CD14-positive monocyte (primary cell): Measurements from ENCODE around the gene MCF2L2. TPM values are rescaled to one million over a fixed set of nuclear protein-coding genes. Genes with fewer than 3 reads are reported as not detected.

Experiments used
- DNase-seq, 3 donors: peaks; one replicate each; pipeline ENCODE4 v3.0.0-alpha.2; 2011 to 2022
- H2AFZ ChIP-seq: 2 replicates; pipeline ENCODE4 v1.6.0; 2012; ENCODE audit warnings: mild to moderate bottlenecking, low read depth, low read length, inconsistent platforms; ENCODE audit not compliant: insufficient read depth, poor library complexity, severe bottlenecking
- H3K27ac ChIP-seq, 2 donors: 1 replicate in 1 of 2; 2 replicates in 1 of 2; pipeline ENCODE4 v1.5.1; 2012 to 2013; ENCODE audit warnings: low read length in 2 of 2, control low read depth in 1 of 2, inconsistent platforms in 1 of 2, low read depth in 1 of 2, mild to moderate bottlenecking in 1 of 2
- H3K27me3 ChIP-seq, 2 donors: one replicate each; pipeline versions ENCODE4 v1.6.0 to v1.6.1; 2011 to 2013; ENCODE audit warnings: low read length in 2 of 2; ENCODE audit not compliant: control insufficient read depth in 2 of 2, insufficient read depth in 2 of 2
- H3K36me3 ChIP-seq, 2 donors: replicated peaks in 1 of 2; 1 replicate in 1 of 2; 2 replicates in 1 of 2; pipeline versions ENCODE4 v1.5.1 to v1.6.1; 2012 to 2013; ENCODE audit warnings: low read length in 2 of 2, control low read depth in 1 of 2, inconsistent platforms in 1 of 2, mild to moderate bottlenecking in 1 of 2; ENCODE audit not compliant: insufficient read depth in 2 of 2, control insufficient read depth in 1 of 2
- H3K4me1 ChIP-seq, 2 donors: 1 replicate in 1 of 2; 2 replicates in 1 of 2; pipeline versions ENCODE4 v1.5.1 to v1.6.1; 2012 to 2013; ENCODE audit warnings: low read length in 2 of 2, control low read depth in 1 of 2, inconsistent platforms in 1 of 2, mild to moderate bottlenecking in 1 of 2, moderate library complexity in 1 of 2; ENCODE audit not compliant: insufficient read depth in 2 of 2, control insufficient read depth in 1 of 2
- H3K4me2 ChIP-seq: replicated peaks from 2 replicates; pipeline ENCODE3; 2012; ENCODE audit warnings: low read length, moderate library complexity, mild to moderate bottlenecking; ENCODE audit not compliant: poor library complexity, severe bottlenecking; ENCODE audit errors: extremely low read depth
- H3K4me3 ChIP-seq, 3 experiments: fragments of 200-600 bp in 1 of 3; sonication (generic) in 1 of 3; replicated peaks in 1 of 3; 1 replicate in 2 of 3; 2 replicates in 1 of 3; pipeline ENCODE4 v1.5.1; 2011 to 2013; ENCODE audit warnings: low read length in 3 of 3, mild to moderate bottlenecking in 3 of 3, control low read depth in 2 of 3, low read depth in 2 of 3, inconsistent platforms in 1 of 3, moderate library complexity in 1 of 3
- H3K79me2 ChIP-seq: 2 replicates; pipeline ENCODE4 v1.6.0; 2012; ENCODE audit warnings: mild to moderate bottlenecking, control low read depth, inconsistent platforms, low read length, moderate library complexity; ENCODE audit not compliant: insufficient read depth
- H3K9ac ChIP-seq: 2 replicates; pipeline ENCODE4 v1.6.0; 2017; ENCODE audit warnings: low read length, mild to moderate bottlenecking; ENCODE audit not compliant: insufficient read depth, poor library complexity, severe bottlenecking
- H3K9me3 ChIP-seq, 2 donors: replicated peaks in 1 of 2; 1 replicate in 1 of 2; 2 replicates in 1 of 2; pipeline versions ENCODE4 v1.5.1 to v1.6.1; 2012 to 2013; ENCODE audit warnings: low read length in 2 of 2, control low read depth in 1 of 2; ENCODE audit not compliant: control insufficient read depth in 1 of 2, insufficient read depth in 1 of 2
- H4K20me1 ChIP-seq: 2 replicates; pipeline ENCODE4 v1.6.0; 2012; ENCODE audit warnings: mild to moderate bottlenecking, low read length, control low read depth, moderate library complexity; ENCODE audit not compliant: insufficient read depth
- H3K27ac Mint-ChIP-seq, 7 donors: one replicate each; pipeline ENCODE4 v1.8.0; 2020; ENCODE audit warnings: mild to moderate bottlenecking in 7 of 7, mixed read lengths in 7 of 7, moderate library complexity in 6 of 7, inconsistent platforms in 2 of 7
- H3K27me3 Mint-ChIP-seq, 3 donors: one replicate each; pipeline ENCODE4 v1.8.0; 2021 to 2022; ENCODE audit warnings: low read depth in 3 of 3, mild to moderate bottlenecking in 3 of 3, mixed read lengths in 3 of 3, moderate library complexity in 3 of 3, inconsistent platforms in 1 of 3
- H3K36me3 Mint-ChIP-seq, 2 donors: one replicate each; pipeline ENCODE4 v1.8.0; 2020; ENCODE audit warnings: mixed read lengths in 2 of 2, inconsistent platforms in 1 of 2, mild to moderate bottlenecking in 1 of 2
- H3K4me1 Mint-ChIP-seq: one replicate; pipeline ENCODE4 v1.8.0; 2020; ENCODE audit warnings: mild to moderate bottlenecking, mixed read lengths
- H3K4me3 Mint-ChIP-seq, 2 donors: one replicate each; pipeline ENCODE4 v1.8.0; 2020; ENCODE audit warnings: mild to moderate bottlenecking in 2 of 2, mixed read lengths in 2 of 2, moderate library complexity in 1 of 2
- H3K9me3 Mint-ChIP-seq, 7 donors: one replicate each; pipeline ENCODE4 v1.8.0; 2020 to 2022; ENCODE audit warnings: mixed read lengths in 7 of 7, mild to moderate bottlenecking in 6 of 7, moderate library complexity in 6 of 7, inconsistent platforms in 2 of 7
- WGBS: methylation state at CpG from one replicate; pipeline ENCODE4 v1.1.5; 2013; ENCODE audit warnings: missing lambda C conversion rate; ENCODE audit not compliant: insufficient coverage; 5-methylcytosine and 5-hydroxymethylcytosine counted together
- intact Hi-C, 2 donors: fragments of 100-400 bp; cut with micrococcal nuclease; formaldehyde crosslinking; loops; one replicate each; pipeline versions ENCODE4 v1.15.0 to v1.15.1; 2023
- polyA plus RNA-seq, 3 donors: library from polyadenylated mRNA; depleted of rRNA in 1 of 3; unstranded in 2 of 3; stranded (reverse) in 1 of 3; fragments of 300-500 nt in 2 of 3; fragments of >200 nt in 1 of 3; fragmentation: Illumina TruSeq in 2 of 3; gene quantifications; 1 replicate in 2 of 3; 2 replicates in 1 of 3; pipeline ENCODE4 v1.2.3, GENCODE V29; 2012 to 2021
- TF ChIP-seq, protein P1 (sequence below): fragments of 200-600 bp; IDR thresholded peaks from one replicate; pipeline ENCODE4 v1.8.0; 2022; ENCODE audit warnings: antibody characterized with exemption, mild to moderate bottlenecking

Gene MCF2L2
- polyA plus RNA-seq, 3 donors, result 0.01 to 0.13 TPM; not detected in 1

DNA sequence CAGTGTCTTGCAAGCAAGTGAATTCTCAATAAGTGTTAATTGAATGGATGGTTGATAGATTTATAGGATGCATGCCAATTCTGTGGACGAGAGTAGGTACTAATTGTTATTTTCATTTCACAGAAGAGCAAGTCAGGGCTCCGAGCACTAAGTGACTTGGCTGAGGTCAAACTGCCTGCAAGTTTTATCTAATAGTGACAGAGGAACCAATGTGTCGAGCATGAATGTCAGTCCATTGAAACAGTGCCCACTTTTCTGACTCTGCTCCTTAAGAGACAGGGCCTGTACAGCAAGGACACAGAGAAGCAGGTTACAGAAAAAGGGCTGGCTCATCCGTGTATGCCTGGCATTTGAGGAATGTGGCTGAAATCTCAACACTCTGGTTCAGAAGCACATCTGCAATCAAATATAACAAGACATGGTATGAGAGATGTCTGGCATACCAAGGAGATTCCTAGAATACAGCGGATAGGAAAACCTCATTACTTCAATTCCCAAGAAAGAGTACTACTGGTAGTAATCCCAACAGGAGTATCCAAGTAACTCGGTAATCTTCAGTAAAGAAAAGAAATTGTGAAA is 181.3 kb downstream of the MCF2L2 start:
- TF ChIP-seq, protein P1, sequence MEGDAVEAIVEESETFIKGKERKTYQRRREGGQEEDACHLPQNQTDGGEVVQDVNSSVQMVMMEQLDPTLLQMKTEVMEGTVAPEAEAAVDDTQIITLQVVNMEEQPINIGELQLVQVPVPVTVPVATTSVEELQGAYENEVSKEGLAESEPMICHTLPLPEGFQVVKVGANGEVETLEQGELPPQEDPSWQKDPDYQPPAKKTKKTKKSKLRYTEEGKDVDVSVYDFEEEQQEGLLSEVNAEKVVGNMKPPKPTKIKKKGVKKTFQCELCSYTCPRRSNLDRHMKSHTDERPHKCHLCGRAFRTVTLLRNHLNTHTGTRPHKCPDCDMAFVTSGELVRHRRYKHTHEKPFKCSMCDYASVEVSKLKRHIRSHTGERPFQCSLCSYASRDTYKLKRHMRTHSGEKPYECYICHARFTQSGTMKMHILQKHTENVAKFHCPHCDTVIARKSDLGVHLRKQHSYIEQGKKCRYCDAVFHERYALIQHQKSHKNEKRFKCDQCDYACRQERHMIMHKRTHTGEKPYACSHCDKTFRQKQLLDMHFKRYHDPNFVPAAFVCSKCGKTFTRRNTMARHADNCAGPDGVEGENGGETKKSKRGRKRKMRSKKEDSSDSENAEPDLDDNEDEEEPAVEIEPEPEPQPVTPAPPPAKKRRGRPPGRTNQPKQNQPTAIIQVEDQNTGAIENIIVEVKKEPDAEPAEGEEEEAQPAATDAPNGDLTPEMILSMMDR, result no peak
- Histone ChIP-seq H4K20me1 (no peaks in the 10 kb centered on the region), H3K36me3 (no peaks in the 10 kb centered on the region), H3K4me1 (peaks cover 32 to 37% of the 10 kb centered on the region in 2 donors), H3K9ac (no peak overlapping the region), H3K4me3 (no peak overlapping the region), H3K9me3 (peaks cover 8 to 12% of the 10 kb centered on the region in 2 donors), H3K4me2 (no peak overlapping the region), H3K27me3 (no peaks in the 10 kb centered on the region), H2AFZ (no peak overlapping the region), H3K79me2 (no peaks in the 10 kb centered on the region), H3K27ac (no peak overlapping the region)
- H3K9me3 Mint-ChIP-seq, result peaks cover 9 to 18% (median 13%) of the 10 kb centered on the region in 7 donors
- H3K27me3 Mint-ChIP-seq, result peaks cover 2 to 3% (median 2%) of the 10 kb centered on the region in 3 donors
- peaks cover 32% of the 10 kb centered on the region for H3K4me1 Mint-ChIP-seq
- no peak overlapping the region for H3K4me3 Mint-ChIP-seq
- WGBS, result 91% methylated on average over 3 of the region's 6 CpGs
- DNase-seq, result no peak
- peaks cover 5 to 13% of the 10 kb centered on the region in 2 donors for H3K36me3 Mint-ChIP-seq
- intact Hi-C loops, result no loop called here
- H3K27ac Mint-ChIP-seq, result no peak overlapping the region

DNA sequence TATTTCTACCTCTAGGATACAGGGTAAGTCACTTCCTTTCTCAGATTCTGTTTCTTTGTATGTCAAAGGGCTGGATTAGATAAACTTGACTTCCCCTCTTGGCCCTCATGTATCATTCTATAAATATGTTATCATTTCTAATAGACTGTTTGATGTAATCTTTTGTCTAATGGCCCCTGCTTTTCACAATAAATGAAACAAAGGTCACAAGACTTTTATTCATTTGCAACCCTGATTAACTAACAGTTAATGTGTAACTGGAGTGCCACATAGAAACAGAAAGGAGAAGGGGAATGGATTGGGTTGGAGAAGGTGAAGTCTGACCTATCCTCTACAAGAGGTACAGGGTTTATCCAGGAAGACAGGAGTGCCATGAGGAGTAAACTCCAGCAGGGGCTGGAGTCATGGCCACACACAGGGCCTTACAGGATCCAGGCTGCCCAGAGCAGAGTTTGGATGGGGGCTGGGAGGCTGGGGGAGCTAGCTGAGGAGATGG is 183.4 kb downstream of the MCF2L2 start:
- peak overlapping the region; percentile 83 to 88 for H3K27ac ChIP-seq
- peaks cover 12 to 16% of the 10 kb centered on the region in 2 donors for H3K9me3 ChIP-seq
- H3K4me2 ChIP-seq, result peak overlapping the region; percentile 54
- H3K4me1 ChIP-seq, result peaks cover 32 to 37% of the 10 kb centered on the region in 2 donors
- peak overlapping the region in 1 of 3 experiments; percentile 49 for H3K4me3 ChIP-seq
- H3K4me3 Mint-ChIP-seq, result peak overlapping the region; percentile 24 to 71
- H3K36me3 ChIP-seq, result no peaks in the 10 kb centered on the region
- H3K27me3 Mint-ChIP-seq, result peaks cover 0 to 4% (median 3%) of the 10 kb centered on the region in 3 donors
- H3K4me1 Mint-ChIP-seq, result peaks cover 32% of the 10 kb centered on the region
- peaks cover 18 to 29% (median 26%) of the 10 kb centered on the region in 7 donors for H3K9me3 Mint-ChIP-seq
- H4K20me1 ChIP-seq, result no peaks in the 10 kb centered on the region
- H3K79me2 ChIP-seq, result no peaks in the 10 kb centered on the region
- TF ChIP-seq, protein P1, result no peak
- peak overlapping the region; percentile 32 for H3K9ac ChIP-seq
- H3K27me3 ChIP-seq, result no peaks in the 10 kb centered on the region
- no peak overlapping the region for H2AFZ ChIP-seq
- H3K27ac Mint-ChIP-seq, result peak overlapping the region; percentile 89 to 96 (median 94)
- peak; percentile 35 to 61 (median 57) for DNase-seq
- H3K36me3 Mint-ChIP-seq, result peaks cover 9 to 20% of the 10 kb centered on the region in 2 donors
- intact Hi-C loops, result loop anchor here in 1 of 2 donors (5.0 kb wide), 1 partner anchor 38 kb away; no protein-coding TSS in a partner anchor
